K562 treated with DMSO at 1 percent for 12 hours (cell line): ENCODE measurements around the gene MPP1. TPM values are rescaled to one million over a fixed set of nuclear protein-coding genes. Genes with fewer than 3 reads are reported as not detected.

Experiments used
- total RNA-seq: library from RNA; unstranded; fragments of 300-600 nt; gene quantifications from 2 replicates; pipeline ENCODE4 v1.2.3, GENCODE V29; 2022; ENCODE audit not compliant: insufficient read depth

The MPP1 gene
- total RNA-seq = 156 and 272 TPM in 2 replicates

DNA sequence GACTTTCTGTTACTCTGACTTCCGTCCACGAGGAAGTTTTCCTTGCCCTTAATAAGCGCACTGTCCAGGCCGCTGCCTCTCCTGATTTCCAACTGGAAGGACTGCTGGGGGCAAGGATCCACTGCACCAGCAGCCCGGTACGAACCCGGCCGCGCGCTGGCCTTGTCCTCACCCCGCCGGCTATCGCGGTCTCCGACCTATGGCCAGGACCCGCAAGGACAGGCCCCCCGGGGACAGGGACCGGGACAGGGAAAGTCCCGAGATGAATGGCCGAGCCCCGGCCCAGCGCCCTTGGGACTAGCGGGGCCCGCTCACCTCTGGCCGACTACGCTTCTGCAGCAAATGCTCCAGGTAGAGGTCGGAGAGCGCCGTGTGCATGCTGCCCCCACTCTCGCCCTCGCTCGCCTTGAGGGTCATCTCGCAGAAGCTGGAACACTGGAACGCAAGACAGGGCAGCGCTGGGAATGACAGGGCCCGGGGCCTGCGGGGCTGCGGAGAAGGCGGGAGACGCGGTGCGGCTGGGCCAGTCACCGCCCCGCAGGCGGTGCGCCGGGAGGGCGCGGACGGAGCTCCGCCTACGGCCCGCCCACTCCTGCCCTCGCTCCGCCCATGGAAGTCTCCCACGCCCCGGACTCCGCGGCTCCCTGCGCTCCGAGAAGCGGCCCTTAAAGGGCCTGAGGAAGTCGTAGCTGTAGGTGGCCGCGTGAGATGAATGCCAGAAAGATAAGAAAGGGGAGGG lies at the start of gene MPP1:
TSS of gene MPP1 (minus strand) at position 529 of the 739 bp plus-strand sequence. CDS start at position 417, 112 bp downstream.

GRCh38 chrX:154834562-154834961 lies 29.3 kb upstream of the MPP1 start, which contains the start of gene SMIM9:
TSS of gene SMIM9 (minus strand) at chrX:154834662. CDS start at chrX:154830856, 3,806 bp downstream.

GRCh38 chrX:154762537-154763296 lies 42.6 kb downstream of the MPP1 start, which contains the start of gene DKC1:
TSS of gene DKC1 (plus strand) at chrX:154762864. CDS start at chrX:154762966, 102 bp downstream.

DNA sequence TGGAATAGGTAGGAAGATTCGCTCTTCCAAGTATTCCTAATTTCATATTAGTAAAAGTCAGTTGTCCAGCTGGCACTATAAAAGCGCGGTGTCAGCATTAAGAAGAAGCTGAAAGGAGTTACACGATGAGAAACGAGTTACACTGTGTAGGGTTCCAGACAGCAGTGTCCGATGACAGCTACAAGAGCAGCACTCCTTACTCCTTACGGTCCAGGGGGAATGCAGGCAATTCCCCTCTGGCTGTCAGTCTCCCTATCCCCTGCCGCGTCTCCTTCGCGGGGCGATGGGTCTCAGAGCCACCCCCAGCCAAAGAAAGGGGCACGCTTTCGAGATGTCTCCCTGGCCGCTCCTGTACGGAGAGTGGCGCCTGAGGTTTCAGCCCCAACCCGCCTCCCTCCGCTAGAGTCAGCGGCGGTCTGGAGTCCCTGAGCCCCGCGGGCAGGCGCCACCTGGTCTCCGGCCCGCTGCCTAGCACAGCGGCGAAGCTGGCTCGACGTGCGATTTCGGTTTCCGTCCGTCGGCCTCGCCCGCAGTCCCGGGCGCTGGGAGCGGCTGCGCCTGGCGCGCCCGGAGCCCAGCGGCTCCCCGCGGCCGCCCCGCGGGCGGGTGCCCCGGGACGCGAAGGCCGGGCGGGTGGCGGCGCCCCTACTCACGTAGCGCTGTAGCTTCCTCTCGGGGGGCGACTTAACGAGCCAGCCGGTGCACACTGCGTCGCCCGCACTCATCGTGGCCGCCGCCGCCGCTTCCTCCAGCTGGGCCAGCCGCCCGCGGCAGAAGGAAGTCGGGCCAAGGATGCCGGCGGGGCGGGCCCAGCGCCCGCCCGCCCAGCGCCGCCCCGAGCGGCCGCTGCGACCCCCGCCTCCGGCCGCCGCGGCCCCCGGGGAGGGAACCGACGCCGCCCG lies 54.7 kb downstream of the MPP1 start, which contains the start of gene GAB3:
TSS of gene GAB3 (minus strand) at position 777 of the 902 bp plus-strand sequence. CDS start at position 725, 52 bp downstream.

Other genes starting within 250 kb of the MPP1 start
- gene CTAG1A, start 220.4 kb downstream of the MPP1 start, total RNA-seq = not detected in 2 replicates
- gene CTAG1B, start 186.2 kb downstream of the MPP1 start, total RNA-seq = not detected in 2 replicates
- 16.6 and 36.6 TPM in 2 replicates for gene CTAG2, start 151.9 kb downstream of the MPP1 start, total RNA-seq
- 5.4 and 12.2 TPM in 2 replicates for gene GAB3, start 54.4 kb downstream of the MPP1 start, total RNA-seq
- 67.5 and 90.0 TPM in 2 replicates for gene DKC1, start 42.6 kb downstream of the MPP1 start, total RNA-seq
- gene SMIM9, start 29.2 kb upstream of the MPP1 start, total RNA-seq = not detected in 2 replicates
- gene F8A1, start 80.9 kb upstream of the MPP1 start, total RNA-seq = not detected in 2 replicates
- 0.76 and 2.8 TPM in 2 replicates for gene F8, start 217.2 kb upstream of the MPP1 start, total RNA-seq
- gene FUNDC2, start 221.4 kb upstream of the MPP1 start, total RNA-seq = 107 and 109 TPM in 2 replicates